ENCODE results near the gene RAPGEF1.

DNA sequence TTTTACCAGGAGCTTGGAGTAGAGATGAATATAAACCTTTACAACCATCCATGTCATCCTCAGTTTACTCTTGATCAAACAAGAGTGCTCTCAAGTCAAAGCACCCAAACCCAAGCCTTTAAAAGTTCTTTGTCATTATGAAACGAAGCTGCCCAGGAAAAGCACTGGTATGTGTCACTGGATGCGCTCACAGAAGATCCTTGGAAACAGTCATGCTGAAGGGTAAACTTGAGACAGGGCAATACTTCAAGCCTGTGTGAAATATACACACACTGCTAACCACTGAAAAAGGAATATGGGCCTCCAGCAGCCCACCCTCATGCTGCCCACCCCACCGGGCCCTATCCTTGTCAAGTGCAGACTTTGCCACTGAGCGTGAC lies 110.1 kb downstream of the RAPGEF1 start:
- TF ChIP-seq, protein P1, sequence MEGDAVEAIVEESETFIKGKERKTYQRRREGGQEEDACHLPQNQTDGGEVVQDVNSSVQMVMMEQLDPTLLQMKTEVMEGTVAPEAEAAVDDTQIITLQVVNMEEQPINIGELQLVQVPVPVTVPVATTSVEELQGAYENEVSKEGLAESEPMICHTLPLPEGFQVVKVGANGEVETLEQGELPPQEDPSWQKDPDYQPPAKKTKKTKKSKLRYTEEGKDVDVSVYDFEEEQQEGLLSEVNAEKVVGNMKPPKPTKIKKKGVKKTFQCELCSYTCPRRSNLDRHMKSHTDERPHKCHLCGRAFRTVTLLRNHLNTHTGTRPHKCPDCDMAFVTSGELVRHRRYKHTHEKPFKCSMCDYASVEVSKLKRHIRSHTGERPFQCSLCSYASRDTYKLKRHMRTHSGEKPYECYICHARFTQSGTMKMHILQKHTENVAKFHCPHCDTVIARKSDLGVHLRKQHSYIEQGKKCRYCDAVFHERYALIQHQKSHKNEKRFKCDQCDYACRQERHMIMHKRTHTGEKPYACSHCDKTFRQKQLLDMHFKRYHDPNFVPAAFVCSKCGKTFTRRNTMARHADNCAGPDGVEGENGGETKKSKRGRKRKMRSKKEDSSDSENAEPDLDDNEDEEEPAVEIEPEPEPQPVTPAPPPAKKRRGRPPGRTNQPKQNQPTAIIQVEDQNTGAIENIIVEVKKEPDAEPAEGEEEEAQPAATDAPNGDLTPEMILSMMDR (IDR thresholded peaks at IDR 0.05; ENCODE audit: insufficient read depth, low read depth, low read length), result no peak
- TF ChIP-seq EZH2 (IDR thresholded peaks at IDR 0.05; ENCODE audit: insufficient read depth, low read length), result no peak

Data from astrocyte (in vitro differentiated cells and primary cell).